ENCODE results near the gene GNAI2.

Gene GNAI2

DNA sequence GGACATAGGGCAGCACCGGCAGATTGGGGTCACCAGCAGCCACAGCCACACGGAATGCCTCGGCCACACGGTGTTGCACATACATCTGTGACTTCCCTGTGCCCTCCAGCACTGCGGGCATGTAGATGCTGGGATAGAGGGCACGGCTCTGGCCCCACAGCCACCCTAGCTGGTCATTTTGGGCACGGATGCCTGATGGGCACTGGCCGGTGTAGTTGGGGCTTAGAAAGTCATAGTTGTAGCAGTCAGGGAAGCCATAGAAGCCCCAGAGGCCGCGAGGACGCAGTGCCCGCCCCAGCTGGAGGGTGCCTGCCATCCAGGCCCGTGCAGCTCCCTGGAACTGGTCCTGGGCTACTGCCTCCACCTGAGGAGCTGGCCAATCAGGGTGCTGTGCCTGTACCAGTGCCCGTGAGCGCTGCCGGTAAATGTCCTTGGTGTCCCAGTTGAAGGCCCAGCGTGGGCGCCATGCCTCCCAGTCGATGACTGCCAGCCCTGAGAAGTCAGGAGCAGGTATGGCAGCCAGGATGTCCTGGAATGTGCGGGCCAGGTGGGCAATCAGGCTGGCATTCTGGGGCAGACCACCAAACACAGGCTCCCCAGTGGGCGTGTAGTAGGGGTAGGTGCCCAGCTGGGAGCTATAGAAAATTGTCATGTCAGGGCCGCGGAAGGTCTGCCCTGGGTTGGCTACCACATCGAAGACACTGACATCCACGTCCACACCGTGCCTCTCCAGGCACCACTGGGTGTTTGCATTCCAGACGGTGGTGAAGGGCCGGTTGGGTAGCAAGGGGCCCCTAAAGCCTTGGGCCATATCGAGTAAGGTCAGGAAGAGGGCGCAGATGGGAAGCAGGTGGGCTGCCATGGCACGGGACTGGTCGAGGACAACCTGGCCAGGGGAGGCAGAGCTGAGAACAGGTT is 66.3 kb downstream of the GNAI2 start:
- Mint-ChIP-seq H3K36me3 (no peaks in the 10 kb centered on the region), H3K4me3 (no peak overlapping the region), H3K4me1 (ENCODE audit: low read depth) (peaks cover 26% of the 10 kb centered on the region), H3K9me3 (ENCODE audit: low read depth) (no peaks in the 10 kb centered on the region), H3K27me3 (no peaks in the 10 kb centered on the region), H3K27ac (no peak overlapping the region)

GRCh38 chr3:50303013-50303815 is 67.2 kb downstream of the GNAI2 start, which contains the start of gene HYAL1:
Gene HYAL1, minus strand, starts transcription at chr3:50303574. Its CDS starts 618 bp downstream, at chr3:50302956.
- Mint-ChIP-seq H3K4me1 (ENCODE audit: low read depth) (peaks cover 19% of the 10 kb centered on the region), H3K27ac (no peak within 1 kb of the TSS), H3K9me3 (ENCODE audit: low read depth) (no peaks in the 10 kb centered on the region), H3K36me3 (no peaks in the 10 kb centered on the region), H3K27me3 (no peaks in the 10 kb centered on the region), H3K4me3 (no peak within 1 kb of the TSS)

GRCh38 chr3:50304601-50305000 is 68.6 kb downstream of the GNAI2 start:
- Mint-ChIP-seq H3K27me3 (no peaks in the 10 kb centered on the region), H3K36me3 (no peaks in the 10 kb centered on the region), H3K4me3 (no peak overlapping the region), H3K9me3 (ENCODE audit: low read depth) (no peaks in the 10 kb centered on the region), H3K27ac (no peak overlapping the region), H3K4me1 (ENCODE audit: low read depth) (peaks cover 16% of the 10 kb centered on the region)
